ENCODE measurements around the gene RIPPLY2.

The RIPPLY2 gene

GRCh38 chr6:83824831-83825230, 28.3 kb upstream of the RIPPLY2 start:
- Histone ChIP-seq H4K20me1 (ENCODE audit: insufficient read depth) (no peaks in the 10 kb centered on the region), H3K27me3 (ENCODE audit: insufficient read depth, low read depth) (no peaks in the 10 kb centered on the region), H3K4me1 (ENCODE audit: low read depth, poor library complexity, severe bottlenecking) (no peaks in the 10 kb centered on the region), H3K27ac (no peak overlapping the region), H3K4me3 (IDR thresholded peaks at IDR 0.05; ENCODE audit: insufficient read depth, low read depth, low read length) (no peak overlapping the region), H3K36me3 (ENCODE audit: insufficient read depth) (no peaks in the 10 kb centered on the region), H3K4me2 (no peak overlapping the region), H3K9ac (no peak overlapping the region), H2AFZ (ENCODE audit: low read depth) (no peak overlapping the region), H3K79me2 (ENCODE audit: insufficient read depth, low read depth) (no peaks in the 10 kb centered on the region)
- TF ChIP-seq, protein P1, sequence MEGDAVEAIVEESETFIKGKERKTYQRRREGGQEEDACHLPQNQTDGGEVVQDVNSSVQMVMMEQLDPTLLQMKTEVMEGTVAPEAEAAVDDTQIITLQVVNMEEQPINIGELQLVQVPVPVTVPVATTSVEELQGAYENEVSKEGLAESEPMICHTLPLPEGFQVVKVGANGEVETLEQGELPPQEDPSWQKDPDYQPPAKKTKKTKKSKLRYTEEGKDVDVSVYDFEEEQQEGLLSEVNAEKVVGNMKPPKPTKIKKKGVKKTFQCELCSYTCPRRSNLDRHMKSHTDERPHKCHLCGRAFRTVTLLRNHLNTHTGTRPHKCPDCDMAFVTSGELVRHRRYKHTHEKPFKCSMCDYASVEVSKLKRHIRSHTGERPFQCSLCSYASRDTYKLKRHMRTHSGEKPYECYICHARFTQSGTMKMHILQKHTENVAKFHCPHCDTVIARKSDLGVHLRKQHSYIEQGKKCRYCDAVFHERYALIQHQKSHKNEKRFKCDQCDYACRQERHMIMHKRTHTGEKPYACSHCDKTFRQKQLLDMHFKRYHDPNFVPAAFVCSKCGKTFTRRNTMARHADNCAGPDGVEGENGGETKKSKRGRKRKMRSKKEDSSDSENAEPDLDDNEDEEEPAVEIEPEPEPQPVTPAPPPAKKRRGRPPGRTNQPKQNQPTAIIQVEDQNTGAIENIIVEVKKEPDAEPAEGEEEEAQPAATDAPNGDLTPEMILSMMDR (conservative IDR thresholded peaks at IDR 0.05; ENCODE audit: low read depth, low read length): no peak

- no peak overlapping the region for H2AFZ ChIP-seq (ENCODE audit: low read depth)
- no peak overlapping the region for H3K4me3 ChIP-seq (IDR thresholded peaks at IDR 0.05; ENCODE audit: insufficient read depth, low read depth, low read length)
- H3K79me2 ChIP-seq (ENCODE audit: insufficient read depth, low read depth): no peaks in the 10 kb centered on the region
- H3K27ac ChIP-seq: no peak overlapping the region
- H3K9ac ChIP-seq: no peak overlapping the region
- H3K27me3 ChIP-seq (ENCODE audit: insufficient read depth, low read depth): no peaks in the 10 kb centered on the region
- no peak overlapping the region for H3K4me2 ChIP-seq
- TF ChIP-seq, protein P1 (conservative IDR thresholded peaks at IDR 0.05; ENCODE audit: low read depth, low read length): no peak
- H4K20me1 ChIP-seq (ENCODE audit: insufficient read depth): no peaks in the 10 kb centered on the region
- H3K4me1 ChIP-seq (ENCODE audit: low read depth, poor library complexity, severe bottlenecking): no peaks in the 10 kb centered on the region
- H3K36me3 ChIP-seq (ENCODE audit: insufficient read depth): no peaks in the 10 kb centered on the region
Observed at GRCh38 chr6:83827050-83827449, 26.1 kb upstream of the RIPPLY2 start.

GRCh38 chr6:83838727-83839126, 14.4 kb upstream of the RIPPLY2 start:
- TF ChIP-seq, protein P1 (conservative IDR thresholded peaks at IDR 0.05; ENCODE audit: low read depth, low read length): no peak
- Histone ChIP-seq H3K9ac (no peak overlapping the region), H3K4me2 (no peak overlapping the region), H3K4me1 (ENCODE audit: low read depth, poor library complexity, severe bottlenecking) (no peaks in the 10 kb centered on the region), H3K27ac (no peak overlapping the region), H3K36me3 (ENCODE audit: insufficient read depth) (no peaks in the 10 kb centered on the region), H4K20me1 (ENCODE audit: insufficient read depth) (no peaks in the 10 kb centered on the region), H3K79me2 (ENCODE audit: insufficient read depth, low read depth) (no peaks in the 10 kb centered on the region), H3K4me3 (IDR thresholded peaks at IDR 0.05; ENCODE audit: insufficient read depth, low read depth, low read length) (no peak overlapping the region), H3K27me3 (ENCODE audit: insufficient read depth, low read depth) (no peaks in the 10 kb centered on the region), H2AFZ (ENCODE audit: low read depth) (no peak overlapping the region)

DNA sequence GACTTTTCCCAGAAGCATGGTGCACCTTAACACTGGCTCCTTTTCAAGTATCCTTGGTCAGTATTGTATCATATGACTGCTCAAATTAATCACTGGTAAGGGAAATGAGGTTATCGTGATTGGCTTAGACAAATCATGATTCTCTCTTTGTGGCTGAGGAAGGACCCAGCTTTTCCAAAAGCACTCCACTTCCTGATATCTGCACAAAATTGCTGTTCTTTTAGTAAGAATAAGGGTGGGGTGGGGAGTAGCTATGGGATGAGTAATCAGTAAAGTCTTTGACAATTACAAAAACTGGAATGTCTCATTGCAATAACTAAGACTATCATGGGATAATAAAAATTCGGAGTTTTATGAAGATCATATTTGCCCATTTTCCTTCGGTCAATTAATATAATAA, 9.0 kb upstream of the RIPPLY2 start:
- TF ChIP-seq, protein P1 (conservative IDR thresholded peaks at IDR 0.05; ENCODE audit: low read depth, low read length): no peak
- Histone ChIP-seq H3K4me2 (no peak overlapping the region), H3K27me3 (ENCODE audit: insufficient read depth, low read depth) (no peaks in the 10 kb centered on the region), H3K9ac (no peak overlapping the region), H3K4me1 (ENCODE audit: low read depth, poor library complexity, severe bottlenecking) (no peaks in the 10 kb centered on the region), H3K79me2 (ENCODE audit: insufficient read depth, low read depth) (no peaks in the 10 kb centered on the region), H2AFZ (ENCODE audit: low read depth) (no peak overlapping the region), H3K36me3 (ENCODE audit: insufficient read depth) (no peaks in the 10 kb centered on the region), H4K20me1 (ENCODE audit: insufficient read depth) (no peaks in the 10 kb centered on the region), H3K4me3 (IDR thresholded peaks at IDR 0.05; ENCODE audit: insufficient read depth, low read depth, low read length) (no peak overlapping the region), H3K27ac (no peak overlapping the region)

Measured in KMS-11 (cell line).